NCI-H510A treated with DMSO at 0.1 percent for 48 hours (cell line): Measurements from ENCODE around the gene PILRA.
"Not testable (repeated sequence)": the region's sequence is repeated elsewhere in the genome, so short reads cannot be mapped to it uniquely, and the experiment has no call there.

Experiments used
- DNase-seq: peaks from one replicate; lab custom pipeline; 2025; lab: John Stamatoyannopoulos, UW

PILRA gene

DNA sequence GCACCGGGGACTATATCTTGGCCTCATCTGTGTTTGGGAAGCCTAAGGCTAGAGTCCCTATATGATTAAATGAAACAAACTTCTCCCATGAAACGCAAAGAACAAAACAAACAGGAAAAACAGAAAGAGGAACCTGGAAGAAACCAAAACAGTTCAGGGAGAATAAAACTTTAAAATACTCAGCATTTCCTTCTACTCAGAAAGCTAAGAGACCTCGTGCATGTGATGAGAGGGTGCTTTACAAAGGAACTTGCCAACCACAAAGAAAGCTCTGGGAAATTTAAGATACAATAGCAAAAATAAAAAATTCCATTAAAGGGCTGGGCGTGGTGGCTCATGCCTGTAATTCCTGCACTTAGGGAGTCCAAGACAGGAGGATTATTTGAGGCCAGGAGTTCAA, 6.9 kb downstream of the PILRA start:
- DNase-seq: no peak

DNA sequence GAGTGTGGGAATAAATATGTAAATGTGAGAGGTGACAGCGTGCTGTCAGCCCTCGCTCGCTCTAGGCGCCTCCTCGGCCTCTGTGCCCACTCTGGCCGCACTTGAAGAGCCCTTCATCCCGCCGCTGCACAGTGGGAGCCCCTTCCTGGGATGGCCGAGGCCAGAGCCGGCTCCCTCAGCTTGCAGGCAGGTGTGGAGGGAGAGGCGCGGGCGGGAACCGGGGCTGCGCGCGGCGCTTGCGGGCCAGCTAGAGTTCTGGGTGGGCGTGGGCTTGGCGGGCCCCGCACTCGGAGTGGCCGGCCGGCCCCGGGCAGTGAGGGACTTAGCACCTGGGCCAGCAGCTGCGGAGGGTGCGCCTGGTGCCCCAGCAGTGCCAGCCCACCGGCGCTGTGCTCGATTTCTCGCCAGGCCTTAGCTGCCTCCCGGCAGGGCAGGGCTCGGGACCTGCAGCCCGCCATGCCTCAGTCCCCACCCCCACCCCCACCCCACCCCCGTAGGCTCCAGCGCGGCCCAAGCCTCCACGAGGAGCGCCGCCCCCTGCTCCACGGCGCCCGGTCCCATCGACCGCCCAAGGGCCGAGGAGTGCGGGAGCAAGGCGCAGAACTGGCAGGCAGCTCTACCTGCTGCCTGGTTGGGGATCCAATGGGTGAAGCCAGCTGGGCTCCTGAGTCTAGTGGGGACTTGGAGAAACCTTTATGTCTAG, 8.4 kb downstream of the PILRA start:
- DNase-seq: not testable (repeated sequence)

DNA sequence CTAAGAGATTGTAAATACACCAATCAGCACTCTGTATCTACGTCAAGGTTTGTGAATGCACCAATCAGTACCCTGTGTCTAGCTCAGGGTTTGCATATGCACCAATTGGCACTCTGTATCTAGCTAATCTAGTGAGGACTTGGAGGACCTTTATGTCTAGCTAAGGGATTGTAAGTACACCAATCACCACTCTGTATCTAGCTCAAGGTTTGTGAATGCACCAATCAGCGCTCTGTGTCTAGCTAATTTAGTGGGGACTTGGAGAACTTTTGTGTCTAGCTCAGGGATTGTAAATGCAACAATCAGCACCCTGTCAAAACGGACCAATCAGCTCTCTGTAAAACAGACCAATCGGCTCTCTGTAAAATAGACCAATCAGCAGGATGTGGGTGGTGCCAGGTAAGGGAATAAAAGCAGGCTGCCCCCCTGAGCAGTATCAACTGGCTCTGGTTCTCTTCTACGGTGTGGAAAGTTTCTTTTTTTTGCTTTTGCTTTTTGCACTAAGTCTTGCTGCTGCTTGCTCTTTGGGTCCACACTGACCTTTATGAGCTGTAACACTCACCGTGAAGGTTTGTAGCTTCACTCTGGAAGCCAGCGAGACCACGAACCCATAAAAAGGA, 9.1 kb downstream of the PILRA start:
- DNase-seq: peak; percentile 24

DNA sequence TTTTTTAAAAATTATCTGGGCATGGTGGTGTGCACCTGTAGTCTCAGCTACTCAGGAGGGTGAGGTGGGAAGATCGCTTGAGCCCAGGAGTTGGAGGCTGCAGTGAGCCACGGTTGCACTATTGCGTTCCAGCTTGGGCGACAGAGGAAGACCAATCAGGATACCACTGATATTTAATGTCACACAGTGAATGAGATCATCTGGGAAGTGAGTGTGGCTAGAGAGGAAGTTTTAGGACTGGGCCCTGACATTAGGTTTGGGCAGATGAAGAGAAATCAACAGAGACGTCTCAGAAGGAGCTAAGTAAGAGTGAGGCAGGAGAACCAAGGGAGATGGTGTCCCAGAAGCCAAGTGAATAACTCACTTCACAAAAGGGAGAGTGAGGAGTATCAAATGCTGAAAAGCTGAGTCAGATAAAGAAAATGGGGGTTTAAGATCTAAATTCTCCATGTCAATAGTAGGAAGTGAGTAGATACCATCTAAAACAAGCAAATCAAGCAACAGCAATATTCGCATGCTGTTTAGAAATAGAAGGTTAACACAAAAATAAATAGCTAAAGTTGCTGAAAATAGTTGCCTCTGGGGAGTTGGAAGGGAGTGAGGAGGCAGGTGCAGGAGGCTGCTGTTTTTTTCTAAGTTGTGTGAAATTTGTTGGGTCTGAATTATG, 11.5 kb downstream of the PILRA start:
- DNase-seq: no peak

DNA sequence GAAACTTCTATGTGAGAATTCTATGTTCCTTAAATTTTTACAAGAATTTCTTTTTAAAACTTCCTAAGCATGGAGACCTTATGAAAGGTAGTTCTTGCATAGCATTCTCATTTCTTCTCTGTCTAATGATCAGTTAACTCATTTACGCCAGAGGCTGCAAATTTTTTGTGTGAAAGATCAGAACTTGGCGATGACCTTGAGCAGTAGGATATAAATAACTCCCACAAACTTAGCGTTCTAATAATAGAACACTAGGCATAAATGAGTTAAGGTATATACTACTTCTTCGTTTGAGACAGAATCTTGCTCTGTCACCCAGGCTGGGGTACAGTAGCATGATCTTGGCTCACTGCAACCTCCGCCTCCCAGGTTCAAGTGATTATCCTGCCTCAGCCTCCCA, 13.7 kb downstream of the PILRA start:
- no peak for DNase-seq

DNA sequence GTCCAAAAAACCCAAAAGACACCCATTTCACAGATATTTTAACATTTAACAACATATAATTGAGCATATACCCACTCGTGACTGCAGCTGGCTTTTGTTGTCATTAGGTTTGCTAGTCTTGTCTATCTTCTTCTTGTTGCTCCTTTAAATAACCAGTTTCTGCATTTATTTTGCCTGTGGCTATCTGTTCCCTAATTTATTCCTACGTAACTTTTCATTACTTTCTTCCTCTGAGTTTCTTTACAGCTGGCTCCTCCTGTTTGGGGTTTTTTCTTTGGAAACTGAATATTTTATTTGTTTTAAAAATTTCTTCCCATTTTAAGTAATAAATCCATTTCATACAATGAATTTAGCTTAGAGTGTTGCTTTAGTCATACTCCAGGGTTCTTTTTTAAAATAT, 14.4 kb downstream of the PILRA start:
- DNase-seq: no peak

DNA sequence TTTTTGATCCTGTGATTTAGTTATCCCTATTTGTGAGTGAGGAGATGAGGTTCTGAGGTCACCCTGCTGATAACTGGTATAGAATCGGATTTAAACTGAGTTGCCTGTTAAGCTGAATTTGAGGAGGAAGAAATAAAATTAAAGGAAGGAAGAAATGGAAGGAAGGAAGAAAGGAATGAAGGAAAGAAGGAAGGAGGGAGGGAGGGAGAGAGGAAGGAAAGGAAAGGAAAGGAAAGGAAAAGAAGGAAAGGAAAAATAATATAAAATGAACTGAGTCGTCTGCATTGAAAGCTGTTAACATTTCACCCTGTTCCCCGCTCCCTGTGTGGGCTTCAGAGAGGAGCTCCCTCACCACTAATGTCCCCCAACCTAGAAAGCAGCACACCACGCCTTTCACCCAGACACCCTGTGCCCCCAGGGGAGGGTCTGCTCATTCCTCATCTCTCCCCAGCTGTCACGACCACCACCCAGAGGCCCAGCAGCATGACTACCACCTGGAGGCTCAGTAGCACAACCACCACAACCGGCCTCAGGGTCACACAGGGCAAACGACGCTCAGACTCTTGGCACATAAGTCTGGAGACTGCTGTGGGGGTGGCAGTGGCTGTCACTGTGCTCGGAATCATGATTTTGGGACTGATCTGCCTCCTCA, 16.3 kb downstream of the PILRA start:
- no peak for DNase-seq

DNA sequence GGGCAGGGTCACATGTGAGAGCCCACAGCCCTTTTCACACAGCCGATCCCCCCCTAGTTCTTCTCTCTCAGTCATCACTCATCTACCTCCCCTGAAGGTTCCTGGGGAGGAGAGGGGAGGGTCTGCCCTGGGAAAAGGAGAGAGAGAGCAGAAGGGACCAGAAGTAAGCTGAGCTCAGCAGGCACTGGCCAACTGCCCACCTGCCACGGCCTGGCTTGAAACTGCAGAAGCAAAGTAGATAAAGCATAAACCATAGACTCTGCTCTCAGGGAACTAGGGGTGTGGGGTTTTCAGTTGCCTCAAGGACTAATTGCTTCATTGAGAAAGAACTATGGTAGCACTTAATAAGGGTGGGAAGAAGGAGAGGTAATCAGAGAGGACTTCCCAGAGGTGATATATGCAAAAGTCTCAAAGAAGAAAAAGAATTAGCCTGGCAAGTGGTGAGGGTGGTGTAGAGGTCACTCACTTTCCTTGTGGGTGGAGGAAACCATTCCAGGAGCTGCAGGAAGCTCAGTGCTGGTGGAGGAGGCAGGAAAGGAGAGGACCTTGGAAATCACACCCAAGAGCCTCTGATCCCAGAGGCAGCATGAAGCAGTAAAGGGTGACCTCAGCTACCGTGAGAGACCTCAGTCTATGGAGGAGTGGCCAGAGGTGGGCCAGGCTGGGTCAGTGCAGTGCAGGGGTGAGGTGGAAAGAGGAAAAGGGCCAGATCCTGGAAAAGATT, 17.2 kb downstream of the PILRA start:
- DNase-seq: no peak

DNA sequence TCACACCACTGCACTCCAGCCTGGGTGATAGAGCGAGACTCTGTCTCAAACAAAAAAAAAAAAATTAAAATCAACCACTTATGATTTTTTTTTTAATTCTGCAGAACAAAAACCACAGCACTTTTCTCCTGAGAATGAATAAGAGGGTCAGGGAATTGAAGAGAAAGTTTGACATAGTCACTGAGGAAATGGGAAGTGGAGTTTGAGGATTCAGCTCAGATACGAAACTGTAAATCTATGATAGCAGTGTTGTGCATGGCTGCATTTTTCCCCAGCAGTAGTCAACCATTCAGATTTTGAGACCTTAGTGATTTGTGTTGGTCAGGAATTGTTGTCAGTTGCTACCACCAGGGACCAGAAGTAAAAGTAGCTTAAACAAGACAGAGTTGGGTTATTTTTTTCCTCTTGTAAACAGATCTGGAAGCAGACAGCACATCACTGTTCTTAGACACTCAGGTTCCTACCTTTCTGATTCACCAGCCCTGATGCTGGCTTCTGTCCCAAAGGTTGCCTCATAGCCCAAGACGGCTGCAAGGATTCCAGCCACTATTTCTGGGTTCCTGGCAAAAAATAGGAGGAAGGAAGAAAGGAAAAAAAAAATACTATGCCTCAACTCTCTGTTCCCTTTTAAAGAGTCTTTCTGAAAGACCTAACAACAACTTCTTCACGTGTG, 20.1 kb downstream of the PILRA start:
- no peak for DNase-seq

DNA sequence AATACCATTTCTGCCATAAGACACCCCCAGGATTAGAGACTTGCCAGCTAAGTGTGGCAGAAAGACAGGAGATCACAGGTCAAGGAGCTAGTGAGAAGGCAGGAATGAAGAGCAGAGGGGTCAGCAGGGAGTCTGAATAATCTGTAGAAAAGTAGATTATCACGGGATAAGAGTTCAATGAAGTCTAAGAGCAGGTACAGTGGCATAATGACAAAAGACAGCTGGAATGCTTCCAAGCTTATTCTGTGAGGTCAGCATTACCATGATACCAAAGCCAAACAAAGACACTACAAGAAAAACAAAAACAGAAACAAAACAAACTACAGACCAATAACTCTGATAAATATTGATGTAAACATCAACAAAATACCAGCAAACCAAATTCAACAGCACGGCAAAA, 20.8 kb downstream of the PILRA start:
- DNase-seq: no peak

DNA sequence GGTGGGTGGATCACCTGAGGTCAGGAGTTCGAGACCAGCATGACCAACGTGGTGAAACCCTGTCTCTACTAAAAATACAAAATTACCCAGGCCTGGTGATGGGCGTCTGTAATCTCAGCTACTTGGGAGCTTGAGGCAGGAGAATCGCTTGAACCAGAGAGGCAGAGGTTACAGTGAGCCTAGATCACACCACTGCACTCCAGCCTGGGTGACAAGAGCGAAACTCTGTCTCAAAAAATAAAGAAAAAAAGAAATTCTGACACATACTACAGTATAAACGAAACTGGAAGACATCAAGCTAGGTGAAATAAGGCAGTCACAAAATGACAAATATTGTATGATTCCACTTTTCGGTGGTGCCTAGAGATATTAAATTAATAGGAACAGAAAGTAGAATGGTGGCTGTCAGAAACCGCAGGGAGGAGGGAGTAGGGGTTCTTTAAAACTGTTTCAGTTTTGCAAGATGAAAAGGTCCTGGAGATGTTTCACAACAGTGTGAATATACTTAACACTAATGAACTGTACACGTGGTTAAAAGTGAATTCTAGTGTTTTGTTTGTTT, 23.2 kb downstream of the PILRA start:
- DNase-seq: no peak

DNA sequence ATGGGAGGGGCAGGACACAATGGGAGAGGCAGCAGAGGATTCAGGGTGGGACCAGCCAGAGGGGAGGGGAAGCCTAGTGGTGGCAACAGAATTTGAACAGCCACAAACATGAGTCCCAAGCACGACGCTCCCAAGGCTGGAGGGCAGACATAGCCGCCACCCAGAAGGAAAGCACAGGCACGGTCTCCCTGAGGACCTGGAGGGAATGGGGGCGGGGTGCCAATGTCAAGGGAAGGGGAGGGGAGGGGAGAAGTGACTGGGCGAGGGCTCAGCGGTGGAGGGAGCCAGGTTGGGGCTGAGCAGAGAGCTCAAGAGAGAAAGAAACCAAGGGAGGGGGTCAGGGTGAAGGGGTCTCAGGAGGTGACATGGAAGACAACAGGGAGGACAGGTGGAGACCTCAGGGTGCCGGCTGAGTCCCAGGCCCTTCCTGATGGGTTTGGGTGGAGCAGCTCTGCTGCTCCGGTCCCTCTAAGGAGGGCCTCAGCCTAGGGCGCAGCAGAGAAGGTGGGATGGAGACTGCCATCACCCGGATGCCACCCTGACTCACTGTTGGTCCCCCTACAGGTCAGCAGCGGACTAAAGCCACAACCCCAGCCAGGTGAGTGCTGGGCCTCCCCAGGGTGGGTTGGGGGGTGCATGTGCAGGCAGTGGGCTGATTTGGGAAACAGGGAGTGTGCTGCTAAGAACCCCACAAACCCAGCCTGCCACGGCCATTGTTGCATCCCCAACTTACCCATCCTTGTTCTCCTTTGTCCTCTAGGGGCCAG, 24.2 kb downstream of the PILRA start:
- no peak for DNase-seq

DNA sequence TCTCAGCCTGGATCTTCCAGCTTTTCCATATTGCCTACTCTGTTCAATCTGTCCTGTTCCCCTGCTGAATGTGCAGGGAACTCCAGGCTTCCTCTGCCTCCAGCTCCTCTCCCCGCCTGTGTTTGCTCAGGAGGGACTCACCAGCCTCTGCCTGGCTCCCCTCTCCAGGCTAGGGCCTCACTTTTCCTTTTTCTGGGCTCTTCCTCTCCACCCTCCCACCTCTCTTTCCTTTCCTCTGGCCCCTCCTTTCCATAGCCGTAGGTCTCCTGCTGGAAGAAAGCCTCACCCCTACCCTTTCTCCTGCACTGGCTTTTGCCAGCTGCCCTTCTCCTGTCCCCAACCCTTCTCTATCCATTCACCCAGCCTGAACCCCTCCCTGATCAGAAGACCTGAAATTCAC, 25.0 kb downstream of the PILRA start:
- DNase-seq: no peak

DNA sequence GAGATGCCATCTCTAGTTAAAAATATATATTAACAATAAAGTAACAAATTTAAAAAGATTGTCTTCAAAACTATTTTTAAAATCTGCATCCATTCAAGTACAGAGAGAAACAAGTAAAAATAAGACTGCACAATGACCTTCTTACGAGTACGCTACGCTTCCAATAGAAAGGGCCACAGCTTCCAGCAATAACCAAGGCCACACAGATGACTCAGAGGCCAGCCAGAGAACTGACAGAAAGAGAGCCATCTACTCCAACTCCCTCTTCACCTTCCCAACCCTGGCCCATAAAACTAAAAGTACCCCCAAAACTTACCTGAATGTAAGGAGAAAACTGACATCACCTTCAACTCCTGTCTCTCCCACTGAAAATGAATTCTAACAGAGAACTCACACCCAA, 26.8 kb downstream of the PILRA start:
- DNase-seq: no peak

DNA sequence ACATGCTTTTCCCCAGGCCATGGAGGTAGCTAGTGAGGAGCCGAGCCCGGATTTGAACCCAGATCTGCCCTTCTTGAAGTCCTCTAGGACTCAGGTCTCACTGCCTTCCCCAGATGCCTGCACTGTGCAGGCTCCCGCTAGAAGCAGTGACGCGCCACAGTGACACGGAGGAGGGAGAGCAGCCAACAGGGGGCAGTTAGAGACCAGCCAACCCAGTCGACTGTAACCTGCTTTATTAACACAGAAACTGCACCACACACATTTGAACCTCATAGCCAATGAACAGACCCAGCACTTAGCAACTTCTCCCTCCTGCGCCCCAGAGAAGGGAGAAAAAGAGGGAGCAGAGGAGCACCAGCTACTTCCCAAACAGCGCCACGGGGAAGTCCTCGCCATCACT, 27.4 kb downstream of the PILRA start:
- DNase-seq: no peak

DNA sequence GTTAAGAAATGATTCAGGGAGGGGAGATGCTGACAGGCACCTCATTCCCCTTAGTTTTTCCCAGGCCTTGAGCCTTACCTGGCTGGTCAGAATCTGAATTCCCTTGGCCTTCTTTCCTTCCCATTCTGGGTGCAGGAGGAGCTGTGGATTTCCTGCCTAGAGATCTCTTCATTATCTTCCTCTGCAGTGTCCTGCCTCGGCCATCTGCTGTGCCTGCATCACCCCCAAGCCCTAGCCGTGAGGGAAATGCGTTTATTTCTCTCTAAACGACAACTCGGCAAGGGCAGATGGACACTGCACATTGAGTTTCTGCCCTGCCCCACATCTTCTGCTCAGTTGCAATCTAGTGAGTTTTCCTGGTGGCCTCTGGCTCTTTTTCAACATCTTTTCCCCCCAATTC, 28.5 kb downstream of the PILRA start:
- DNase-seq: no peak

DNA sequence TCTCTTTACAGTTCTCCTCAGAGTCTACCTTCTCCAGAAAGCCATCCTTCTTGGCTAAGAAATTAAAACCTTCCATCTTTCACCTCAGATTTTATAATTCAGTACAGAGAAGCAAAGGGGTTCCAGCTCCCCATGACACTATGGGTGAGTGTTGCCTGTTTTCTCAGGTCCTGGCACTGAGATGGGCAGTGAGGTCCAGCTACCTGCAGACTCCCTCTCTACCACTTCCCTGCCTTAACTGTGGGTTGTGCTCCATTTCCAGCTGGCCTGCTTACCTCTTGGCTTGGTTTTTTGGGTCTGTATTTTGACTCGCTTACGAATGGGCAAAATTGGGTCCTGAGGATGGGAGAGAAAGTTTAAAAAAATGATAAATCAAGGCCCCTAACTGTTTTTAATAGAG, 29.0 kb downstream of the PILRA start:
- DNase-seq: no peak

DNA sequence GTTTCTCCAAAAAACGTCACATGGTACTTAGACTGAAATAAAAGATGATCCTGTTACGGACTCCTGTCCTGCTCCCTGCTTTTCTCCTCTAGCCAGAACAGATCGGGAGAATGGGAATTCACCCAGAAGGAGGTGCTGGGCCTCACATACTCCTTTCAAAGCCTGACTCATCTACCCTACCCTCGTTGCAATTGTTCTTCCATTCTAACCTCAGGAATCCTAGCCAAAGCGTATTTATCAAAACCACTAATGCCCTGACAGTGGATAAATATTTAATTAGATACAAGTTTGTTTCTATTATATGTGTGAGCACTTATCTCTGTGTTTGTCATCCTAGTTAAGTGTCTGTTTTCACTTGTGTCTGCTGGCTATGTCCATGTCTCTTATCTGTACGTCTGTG, 33.5 kb downstream of the PILRA start:
- DNase-seq: no peak

DNA sequence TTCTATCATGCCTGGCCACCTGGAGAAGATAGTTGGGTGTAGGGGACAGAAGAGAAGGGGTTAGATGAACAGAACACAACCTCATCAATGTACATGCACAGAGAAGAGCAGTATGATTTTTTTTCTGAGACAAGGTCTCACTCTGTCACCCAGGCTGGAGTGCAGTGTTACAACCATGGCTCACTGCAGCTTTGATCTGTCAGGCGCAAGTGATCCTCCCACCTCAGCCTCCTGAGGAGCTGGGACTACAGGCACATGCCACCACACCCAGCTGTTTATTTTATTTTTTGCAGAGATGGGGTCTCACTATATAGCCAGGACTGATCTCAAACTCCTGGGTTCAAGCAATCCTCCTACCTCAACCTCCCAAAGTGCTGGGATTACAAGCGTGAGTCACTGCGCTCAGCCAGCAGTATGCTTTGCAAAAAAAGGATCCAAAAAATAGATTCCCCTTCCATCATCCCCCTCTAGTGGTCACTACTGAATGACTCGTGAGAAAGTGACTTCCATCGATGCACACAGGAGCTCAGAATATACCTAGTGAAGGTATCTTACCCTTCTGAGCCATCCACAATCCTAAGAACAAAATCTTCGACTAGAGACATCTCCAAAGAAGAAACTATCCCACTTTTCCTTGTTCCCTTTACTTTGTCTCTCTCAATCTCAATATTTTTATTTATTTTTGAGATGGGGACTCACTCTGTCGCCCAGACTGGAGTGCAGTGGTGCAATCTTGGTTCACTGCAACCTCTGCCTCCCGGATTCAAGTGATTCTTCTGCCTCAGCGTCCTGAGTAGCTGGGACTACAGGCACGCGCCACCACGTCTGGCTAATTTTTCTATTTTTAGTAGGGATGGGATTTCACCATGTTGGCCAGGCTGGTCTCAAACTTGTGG, 34.2 kb downstream of the PILRA start:
- peak; percentile 19 for DNase-seq

DNA sequence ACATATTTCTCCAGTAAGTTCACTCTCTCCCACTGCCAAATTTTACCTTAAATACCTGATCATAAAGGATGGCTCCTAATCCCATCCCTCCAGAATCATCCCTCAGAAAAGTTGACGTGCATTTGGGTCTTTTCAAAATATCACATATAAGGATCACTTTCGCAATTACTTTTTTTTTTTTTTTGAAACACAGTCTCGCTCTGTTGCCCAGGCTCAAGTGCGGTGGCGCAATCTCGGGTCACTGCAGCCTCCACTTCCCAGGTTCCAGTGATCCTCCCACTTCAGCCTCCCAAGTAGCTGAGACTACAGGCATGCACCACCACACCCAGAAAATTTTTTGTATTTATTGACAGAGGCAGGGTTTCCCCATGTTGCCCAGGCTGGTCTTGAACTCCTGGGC, 37.8 kb downstream of the PILRA start:
- no peak for DNase-seq
